HG02678 (cell line): Measurements from ENCODE around the gene CDYL2.
A peak's percentile ranks its signal among the peaks of the same experiment; 100 is the strongest.
"Not testable (repeated sequence)": the region's sequence is repeated elsewhere in the genome, so short reads cannot be mapped to it uniquely, and the experiment has no call there.

Experiments used
- ATAC-seq: cut with Tn5 transposase; IDR thresholded peaks from one replicate; pipeline ENCODE4 v1.9.1; 2021; ENCODE audit warnings: mild to moderate bottlenecking, moderate library complexity; ENCODE audit not compliant: unreplicated experiment

Gene CDYL2

DNA sequence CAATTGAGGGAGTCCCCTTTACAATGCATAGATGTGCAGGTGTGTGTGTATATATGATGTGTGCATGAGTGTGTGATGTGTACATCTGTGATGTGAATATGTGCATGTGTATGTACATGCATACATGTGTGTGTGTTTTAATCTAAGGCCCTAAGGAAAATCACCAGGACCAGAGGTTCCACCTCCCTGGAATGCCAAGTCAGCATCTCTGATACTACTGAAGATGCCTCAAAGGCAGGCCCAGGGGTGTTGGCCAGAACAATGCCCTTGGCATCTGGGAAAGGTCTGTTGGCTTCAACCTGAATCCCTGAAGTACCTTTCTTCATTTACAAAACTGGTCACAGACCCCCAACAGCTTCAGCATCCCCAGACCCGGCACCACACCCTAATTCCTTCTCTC is 129.5 kb downstream of the CDYL2 start:
- ATAC-seq, result no peak

DNA sequence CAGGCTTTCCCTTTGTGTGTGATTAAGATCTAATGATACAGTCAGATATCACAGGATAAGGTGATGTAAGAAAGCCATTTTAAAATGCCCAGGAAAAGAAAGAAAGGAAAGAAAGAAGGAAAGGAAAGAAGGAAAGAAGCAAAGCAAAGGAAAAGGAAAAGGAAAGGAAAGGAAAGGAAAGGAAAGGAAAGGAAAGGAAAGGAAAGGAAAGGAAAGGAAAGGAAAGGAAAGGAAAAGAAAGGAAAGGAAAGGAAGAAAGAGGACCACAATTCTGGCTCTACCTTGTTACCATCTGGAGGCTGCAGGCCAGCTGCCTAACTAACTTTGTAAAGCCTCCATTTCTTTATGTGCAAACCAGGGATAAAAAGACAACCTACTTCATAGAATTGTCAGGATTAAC is 132.0 kb downstream of the CDYL2 start:
- ATAC-seq, result no peak

DNA sequence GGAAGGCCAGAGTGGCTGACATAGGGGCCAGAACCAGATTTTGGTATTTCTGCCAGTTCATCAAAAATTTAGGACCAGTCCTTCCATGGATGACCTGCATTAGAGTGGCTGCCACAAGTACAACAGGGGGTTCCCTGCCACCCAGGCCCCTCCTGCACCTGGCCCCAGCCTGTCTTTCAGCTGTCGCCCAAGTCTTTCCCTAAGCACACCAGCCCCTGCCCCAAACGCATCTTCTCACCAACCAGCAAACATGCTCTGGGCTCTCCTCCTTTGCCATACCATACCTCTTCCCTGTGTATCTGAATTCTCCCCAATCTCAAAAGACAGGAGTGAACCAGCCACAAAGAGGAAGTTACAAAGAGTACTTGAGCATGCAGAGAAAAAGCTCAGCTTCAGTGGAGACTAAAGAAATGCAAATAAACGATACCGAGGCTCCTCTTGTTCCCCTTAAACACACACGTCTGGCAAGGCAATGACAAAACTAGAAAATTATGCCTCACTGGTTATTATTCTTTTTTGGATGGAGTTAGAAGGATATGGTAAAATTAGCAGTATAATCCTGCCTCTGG is 133.0 kb downstream of the CDYL2 start:
- peak; percentile 57 for ATAC-seq

DNA sequence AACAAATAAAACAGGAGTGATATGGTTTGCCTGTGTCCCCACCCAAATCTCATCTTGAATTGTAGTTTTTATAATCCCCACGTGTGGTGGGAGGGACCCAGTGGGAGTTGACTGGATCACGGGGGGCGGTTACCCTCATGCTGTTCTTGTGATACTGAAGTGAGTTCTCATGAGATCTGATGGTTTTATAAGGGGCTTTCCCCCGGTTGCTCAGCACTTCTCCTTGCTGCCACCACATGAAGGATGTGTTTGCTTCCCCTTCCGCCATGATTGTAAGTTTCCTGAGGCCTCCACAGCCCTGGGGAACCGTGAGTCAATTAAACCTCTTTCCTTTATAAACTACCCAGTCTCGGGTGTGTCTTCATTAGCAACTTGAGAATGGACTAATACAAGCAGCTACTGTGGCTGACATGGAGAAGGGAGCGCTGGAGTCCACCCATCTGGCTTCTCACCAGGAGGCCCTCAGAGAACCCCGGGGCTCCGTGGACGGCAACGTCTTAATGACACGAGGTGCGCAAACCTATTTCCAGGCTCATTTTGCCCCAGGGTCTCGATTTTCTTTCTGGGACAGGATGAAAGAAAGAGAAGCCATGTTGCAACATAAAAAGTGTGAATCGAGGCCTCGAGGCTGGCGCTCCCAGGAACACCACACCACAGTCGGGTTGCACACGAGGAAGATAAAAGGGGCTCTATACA is 134.1 kb downstream of the CDYL2 start:
- ATAC-seq, result no peak

DNA sequence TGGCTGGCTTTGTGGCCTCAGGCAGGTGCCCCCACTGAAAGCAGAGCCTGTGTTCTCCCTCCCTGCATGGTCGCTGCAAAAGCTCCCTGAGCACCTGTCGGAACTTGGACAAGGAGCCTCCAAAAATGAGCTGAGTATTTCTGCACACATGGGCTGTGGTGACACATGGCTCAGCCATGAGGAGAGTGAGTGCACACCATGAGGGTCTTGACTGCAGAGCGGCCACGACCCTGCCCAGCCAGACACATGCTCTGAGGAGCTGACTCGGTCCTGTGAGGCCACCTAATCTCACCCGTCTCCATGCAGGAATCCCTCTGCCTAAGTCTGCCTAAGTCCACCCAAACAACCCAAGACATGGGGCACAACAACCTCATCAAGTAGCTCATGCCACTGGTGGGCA is 134.7 kb downstream of the CDYL2 start:
- ATAC-seq, result no peak

DNA sequence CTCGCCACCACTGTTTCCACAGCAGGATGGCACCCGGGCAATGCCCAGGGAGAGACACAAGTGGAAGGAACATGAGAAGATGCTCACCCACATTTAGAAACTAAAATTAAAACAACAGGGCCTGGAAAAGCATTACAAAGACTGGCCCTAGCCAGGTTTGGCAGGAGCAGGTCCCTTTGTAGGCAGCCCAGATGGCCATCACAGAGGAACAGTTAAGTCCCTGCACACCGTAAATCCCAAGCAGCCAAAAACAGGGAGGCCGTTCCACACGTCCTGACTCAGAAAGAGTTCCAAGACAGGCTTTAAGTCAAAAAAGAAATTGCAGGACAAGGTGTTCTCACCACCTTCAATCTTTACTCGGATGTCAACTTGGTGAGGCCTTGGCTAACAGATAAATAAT is 136.5 kb downstream of the CDYL2 start:
- no peak for ATAC-seq

DNA sequence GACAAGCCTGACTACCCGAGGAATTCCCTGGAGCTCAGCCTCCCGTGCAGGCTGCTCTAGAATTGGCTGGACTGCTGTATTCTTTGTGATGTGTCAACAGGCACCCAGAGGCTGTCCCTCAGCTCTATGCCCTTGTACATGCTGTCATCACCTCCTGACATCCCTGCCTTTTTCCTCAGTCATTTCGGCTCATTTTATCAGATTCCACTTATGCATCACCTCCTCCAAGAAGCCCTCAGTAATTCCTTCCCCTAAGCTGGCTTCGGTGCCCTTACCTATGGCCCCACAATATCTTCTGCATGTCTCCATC is 137.2 kb downstream of the CDYL2 start:
- ATAC-seq, result no peak

DNA sequence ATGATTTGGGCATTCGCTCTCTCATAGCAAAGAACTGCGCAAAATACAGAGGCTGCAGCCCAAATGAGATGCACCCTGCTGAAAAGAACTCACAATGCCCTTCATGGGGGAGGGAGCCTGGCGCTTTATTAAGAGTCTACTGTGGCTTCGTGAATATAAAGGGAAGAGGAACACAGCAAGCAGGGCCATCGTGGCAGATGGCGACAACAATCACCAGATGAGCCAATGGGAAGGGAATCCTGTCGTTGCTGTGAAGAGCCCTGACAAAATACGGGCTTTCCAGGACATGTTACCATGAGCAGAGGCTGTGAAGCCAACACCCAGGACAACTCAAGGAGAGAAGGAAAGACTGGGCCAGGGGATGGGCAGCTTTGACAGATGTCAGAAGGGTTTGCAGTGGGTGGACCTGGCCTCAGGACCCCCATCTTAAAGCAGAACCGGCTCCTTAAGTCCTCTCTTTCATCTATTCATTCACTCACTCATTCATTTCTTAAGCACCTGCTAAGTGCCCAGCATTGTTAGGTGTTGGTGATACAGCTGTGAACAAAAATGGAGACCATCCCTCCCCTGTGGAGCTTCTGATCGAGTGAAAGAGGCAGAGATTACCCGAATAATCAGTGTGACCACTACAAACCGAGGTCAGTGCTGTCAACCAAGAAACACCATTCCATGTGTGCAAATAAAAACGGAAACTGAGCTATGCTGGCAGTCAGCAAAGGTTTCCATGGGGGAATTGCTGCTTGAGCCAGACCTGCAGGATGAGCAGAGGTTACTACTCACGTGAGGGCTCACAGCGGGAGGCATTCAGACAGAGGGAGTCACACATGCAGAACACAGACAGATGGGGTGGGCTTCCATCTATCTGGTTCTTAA is 137.8 kb downstream of the CDYL2 start:
- no peak for ATAC-seq

DNA sequence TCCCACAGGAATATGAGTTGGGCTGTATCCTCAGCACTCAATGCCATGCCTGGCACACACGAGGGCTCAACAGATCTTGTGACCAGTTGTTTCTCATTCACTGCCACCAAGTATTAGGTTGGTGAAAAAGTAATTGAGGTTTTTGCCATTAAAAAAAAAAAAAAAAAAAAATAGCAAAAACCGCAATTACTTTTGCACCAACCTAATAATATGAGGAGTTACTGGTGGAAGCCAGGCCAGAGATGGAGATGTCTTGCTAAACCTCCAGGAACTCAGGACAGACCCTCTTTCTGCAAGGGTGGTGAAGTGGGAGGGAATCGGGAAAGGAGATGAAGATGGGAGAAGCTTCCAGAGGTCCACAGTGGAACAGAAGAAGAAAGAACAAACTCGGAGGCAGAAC is 139.0 kb downstream of the CDYL2 start:
- no peak for ATAC-seq

DNA sequence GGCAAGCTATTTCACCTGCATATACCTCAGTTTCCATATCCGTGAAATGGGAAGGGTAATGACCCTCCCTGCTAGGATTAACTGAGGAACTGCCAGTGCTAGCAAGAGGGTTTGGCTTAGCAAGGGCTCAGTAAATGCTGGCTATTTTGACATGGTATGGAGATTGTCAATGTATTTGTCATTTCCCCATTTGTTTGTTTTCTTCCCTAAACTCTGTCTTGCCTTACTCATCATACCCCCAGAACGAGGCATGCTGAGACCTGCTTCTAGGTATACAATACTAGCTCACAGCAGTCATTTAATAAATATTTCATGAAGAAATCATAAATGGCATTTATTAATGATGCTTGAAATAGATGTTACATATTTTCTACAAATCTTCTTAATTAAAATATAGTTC is 139.6 kb downstream of the CDYL2 start:
- no peak for ATAC-seq

DNA sequence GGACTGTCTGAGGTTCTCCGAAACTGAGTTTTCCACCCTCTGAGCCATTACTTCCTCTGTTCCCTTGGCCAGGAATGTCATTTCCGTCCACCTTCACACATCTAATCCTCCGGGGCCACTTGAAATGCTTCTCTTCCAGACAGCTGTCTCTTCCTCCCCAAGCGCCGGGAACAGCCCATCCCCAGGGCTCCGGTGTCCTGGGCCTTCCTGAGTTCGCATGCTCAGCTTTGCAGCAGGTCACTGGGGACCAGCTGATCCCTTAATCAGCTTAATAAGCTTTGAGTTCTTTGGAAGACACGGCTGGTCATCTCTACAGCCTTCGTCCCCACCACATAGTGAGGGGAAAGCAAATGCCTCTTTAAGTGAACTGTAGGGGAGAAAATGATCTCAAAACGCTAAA is 140.2 kb downstream of the CDYL2 start:
- no peak for ATAC-seq

DNA sequence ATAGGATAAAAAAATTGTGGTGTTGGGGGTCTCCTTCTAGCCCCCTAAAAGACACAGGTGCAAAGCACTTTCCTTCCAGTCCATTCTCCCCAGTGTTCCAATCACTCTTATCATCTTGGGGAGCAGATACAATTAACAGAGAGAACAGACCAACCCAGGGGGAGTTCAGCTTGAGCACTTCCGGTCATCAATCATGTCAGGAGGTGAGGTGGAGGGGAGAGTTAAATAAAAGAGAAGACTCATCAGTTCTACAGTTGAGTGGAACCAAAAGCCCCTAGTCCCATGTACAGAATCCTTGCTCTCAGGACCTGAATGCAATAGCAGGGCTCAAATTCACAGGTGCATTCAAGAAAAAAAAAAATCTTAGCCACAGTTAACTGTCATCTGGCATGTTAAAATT is 141.3 kb downstream of the CDYL2 start:
- ATAC-seq, result no peak

DNA sequence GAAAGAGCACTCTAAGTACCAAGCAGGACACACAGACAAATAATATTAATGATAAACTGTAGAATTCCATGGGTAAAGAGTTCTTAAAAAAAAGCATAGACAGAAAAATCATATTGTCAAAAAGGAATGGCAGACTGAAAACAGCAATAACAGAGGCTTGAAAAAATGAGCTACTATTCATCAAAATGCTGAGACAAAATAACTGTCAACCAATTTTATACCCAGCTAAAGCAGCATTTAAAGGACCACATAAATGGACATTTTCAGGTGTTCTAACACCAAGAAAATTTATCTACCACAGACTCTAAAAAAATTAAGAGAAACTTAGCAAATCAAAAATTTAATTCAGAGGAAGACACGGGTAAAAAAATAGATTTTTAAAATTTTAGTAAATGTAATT is 144.5 kb downstream of the CDYL2 start:
- no peak for ATAC-seq

DNA sequence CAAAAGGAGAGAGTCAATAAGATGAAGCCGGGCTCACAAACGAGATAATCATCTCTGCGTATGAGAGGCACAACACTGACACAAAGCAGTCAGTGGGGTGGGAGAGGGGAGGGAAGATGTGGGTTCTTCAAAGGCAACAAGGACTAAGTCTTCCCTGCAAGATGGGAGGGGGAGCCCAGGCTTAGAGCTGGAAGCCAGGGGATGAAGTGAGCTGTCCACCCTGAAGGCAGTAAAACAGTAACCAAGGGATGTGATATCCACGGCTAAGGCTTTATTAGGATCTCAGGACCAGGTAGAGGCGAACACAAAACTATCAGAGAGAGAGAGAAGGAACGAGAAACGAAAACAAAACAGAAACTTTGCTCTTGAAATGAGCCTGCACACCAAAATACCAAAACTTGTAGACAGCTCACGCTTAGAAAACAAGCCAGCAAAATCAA is 147.7 kb downstream of the CDYL2 start:
- ATAC-seq, result peak; percentile 93

DNA sequence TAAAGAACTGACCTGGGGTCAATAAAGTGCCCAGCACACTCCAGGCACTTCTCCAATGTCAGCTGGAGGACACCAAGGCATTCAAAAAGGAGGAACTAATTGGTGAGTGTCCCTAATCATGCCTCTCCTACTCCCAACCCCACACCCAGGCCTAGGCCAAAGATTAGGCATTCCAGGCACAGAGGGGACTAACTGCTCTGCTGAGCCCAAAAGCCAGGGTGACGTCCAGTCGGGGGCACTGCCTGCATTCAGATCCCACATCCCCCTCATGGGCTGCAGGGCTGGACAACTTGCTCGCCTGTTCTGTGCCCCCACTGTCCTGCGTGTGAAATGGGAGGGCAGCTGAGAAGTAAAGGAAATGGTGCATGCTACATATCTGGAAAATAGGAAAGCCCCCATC is 148.2 kb downstream of the CDYL2 start:
- no peak for ATAC-seq

DNA sequence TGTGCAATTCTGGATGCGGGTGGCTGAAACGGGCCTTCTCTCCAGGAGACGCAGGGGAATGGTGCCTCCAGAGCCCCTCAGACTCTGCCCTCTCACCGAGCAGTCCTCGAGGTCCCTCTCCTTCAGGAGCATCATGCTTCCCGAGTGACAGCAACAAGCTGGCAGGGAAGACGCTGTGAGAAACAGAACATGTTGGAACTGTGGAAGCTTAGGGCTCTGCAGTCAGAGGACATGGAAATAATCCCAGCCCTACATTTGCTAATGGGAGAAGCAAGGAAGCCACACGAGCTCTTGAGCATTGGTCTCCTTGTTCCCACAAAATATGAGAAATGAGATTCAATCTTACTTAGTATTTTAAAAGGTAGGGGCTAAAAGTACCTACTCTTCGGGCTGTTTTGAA is 148.6 kb downstream of the CDYL2 start:
- ATAC-seq, result no peak

DNA sequence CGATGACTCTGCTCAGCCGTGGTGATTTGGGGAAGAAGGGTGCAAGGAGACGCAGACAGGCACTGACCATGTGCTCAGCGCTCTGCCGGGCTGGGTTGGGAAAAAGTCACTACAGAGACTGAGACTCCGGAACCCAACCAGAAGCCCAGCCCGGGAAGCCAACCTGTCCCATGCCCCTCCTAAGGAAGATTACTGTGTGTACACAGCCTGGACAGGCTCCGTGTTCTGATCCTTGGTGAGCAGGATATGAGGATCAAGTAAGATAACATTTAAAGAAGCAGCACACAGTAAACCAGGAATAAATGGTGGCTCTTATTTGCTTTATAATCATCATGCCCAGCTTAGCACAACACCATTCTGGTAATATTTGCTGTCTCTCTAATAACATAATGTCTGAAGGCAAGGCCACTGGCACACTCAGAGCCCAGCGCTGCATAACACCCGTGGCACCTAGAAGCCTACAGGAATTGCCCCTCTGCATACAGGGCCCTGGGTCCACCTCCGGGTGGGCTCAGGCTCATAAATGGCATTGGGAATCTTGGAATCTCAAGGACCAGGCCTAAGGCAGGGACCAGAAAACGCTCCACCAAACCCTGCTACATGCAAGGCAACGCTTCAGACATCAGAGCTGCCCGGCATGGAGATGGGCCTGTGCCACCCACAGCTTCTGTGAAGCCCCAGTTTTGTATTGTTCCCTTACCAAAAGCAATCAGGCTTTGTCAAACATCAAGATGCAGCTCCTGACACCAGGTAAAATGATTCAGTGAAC is 150.1 kb downstream of the CDYL2 start:
- ATAC-seq, result no peak

DNA sequence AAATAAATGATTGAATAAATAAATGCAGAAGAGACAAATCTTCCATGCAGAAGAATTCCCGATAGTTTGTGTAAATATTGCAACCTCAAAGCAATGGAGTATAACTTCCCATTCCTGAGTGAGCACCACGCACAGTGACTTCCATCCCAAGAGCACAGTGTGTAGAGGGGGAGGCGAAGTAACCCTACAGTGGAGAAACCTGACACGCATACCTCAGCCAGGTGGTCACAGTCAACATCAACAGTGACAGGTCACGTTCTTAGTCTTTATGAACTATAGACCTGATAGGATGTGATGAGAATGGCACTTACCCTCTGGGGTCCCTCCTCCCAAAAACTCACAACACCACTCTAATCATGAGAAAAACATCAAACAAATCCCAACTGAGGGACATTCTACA is 152.0 kb downstream of the CDYL2 start:
- no peak for ATAC-seq

DNA sequence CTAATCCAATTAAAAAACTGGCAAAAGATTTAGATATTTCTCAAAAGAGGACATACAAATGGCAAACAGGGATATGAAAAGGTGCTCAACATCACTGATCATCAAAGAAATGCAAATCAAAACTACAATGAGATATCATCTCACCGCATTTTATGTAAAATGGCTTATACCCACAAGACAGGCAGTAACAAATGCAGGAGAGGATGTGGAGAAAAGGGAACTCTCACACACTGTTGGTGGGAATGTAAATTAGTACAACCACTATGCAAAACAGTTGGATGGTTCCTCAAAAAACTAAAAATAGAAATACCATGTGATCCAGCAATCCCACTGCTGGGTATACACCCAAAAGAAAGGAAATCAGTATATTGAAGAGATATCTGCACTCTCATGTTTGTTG is 154.1 kb downstream of the CDYL2 start:
- not testable (repeated sequence) for ATAC-seq

DNA sequence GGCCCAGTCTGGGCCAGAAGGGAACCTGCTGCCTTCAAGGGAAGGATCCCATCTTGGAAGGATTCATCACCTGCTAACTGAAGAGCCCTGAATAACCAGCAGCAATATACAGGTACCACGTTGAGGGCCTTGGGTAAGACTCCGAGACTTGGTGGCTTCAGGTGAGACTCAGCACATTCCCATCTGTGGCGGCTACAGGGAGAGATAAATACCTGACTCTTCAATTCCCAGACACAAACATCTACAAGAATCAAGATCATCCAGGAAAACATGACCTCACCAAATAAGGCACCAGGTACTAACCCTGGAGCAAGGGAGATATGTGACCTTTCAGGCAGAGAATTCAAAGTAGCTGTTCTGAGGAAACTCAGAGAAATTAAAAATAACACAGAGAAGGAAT is 164.1 kb downstream of the CDYL2 start:
- ATAC-seq, result no peak

DNA sequence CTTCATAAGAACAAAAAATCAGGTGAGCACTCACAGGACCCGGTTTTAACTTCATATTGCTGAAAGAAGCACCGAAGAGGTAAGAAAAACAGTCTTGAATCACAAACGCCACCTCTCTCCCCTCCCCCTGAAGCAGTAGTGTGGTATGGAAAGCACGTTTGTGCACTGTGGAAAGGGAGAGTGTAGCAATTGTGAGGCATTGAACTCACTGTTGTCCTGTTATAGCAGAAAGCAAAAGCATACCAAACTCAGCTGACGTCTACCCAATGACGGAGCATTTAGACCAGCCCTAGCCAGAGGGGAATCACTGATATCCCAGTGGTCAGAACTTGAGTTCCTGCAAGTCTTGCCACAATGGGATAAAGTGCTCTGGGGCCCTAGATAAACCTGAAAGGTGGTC is 164.8 kb downstream of the CDYL2 start:
- no peak for ATAC-seq

DNA sequence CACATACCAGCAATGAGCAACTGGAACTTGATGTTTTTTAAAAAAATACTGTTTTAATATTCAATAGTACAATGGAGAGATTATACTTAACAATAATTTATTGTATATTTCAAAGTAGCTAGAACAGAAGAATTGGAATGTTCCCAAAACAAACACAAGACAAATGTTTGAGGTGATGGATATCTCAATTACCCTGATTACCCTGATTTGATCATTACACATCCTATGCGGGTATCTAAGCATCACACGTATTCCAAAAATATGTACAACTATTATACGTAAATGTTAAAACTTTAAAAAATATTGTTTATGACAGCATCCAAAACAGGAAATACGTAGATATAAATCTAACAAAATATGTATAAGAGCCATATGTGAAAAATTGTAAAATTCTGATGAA is 166.8 kb downstream of the CDYL2 start:
- ATAC-seq, result no peak
